ENCODE data around the gene ABLIM2. TPM values are rescaled to one million over a fixed set of nuclear protein-coding genes. Genes with fewer than 3 reads are reported as not detected.

Gene ABLIM2
- total and polyA plus RNA-seq, 2 donors (not counting 1 experiment from before 2014, with no cell fraction given): 3.3 to 79.0 TPM

DNA sequence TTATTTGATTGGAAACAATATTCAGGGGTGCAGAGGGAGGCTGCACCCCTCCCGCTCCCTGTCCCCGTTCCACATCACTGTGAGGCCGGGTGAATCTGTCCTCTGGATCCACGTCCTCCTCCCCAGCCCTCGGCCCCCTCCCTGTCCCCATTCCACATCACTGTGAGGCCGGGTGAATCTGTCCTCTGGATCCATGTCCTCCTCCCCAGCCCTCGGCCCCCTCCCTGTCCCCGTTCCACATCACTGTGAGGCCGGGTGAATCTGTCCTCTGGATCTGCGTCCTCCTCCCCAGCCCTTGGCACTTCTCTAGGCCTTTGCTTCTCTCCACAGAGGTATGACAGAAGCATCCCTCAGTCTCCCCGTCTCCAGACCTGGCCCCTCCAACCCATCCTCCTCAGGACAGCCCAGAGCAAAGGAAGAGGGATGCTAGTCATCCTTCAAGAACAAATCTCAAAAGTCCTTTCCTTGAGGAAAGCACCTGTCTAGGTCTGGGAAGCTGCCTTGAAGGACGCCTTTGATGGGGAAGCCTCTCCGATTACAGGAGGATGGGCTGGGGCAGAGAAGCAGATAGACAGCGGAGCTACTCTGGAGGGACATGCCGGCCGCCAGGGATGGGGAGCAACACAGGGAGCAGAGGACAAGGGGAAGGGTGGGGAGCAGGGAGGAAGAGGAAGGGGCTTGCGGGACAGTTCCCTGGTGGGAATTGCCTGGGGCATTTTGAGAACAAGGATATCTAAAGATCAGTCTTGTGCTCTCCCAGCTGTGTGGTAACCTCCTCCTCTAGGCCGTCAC, 208.1 kb downstream of the ABLIM2 start:
- H3K27me3 ChIP-seq (replicated peaks in 1 of 4; ENCODE audit: control extremely low read depth in 1 of 4, control insufficient read depth in 3 of 4, insufficient read depth in 4 of 4, low read length in 3 of 4): no peaks in the 10 kb centered on the region
- ChIA-PET POLR2A (no interaction called here), CTCF (no interaction called here)
- peaks cover 0 to 14% (median 0%) of the 10 kb centered on the region in 3 donors for H3K9me3 ChIP-seq (ENCODE audit: control extremely low read depth in 1 of 3, control insufficient read depth in 2 of 3, insufficient read depth in 1 of 3, low read length in 2 of 3)
- TF ChIP-seq CTCF (IDR thresholded peaks at IDR 0.05) (no peak), EZH2 (IDR thresholded peaks at IDR 0.05; ENCODE audit: borderline replicate concordance, insufficient read depth, low read depth, low read length, poor library complexity, severe bottlenecking) (no peak)
- no peaks in the 10 kb centered on the region for H3K79me2 ChIP-seq (ENCODE audit: control insufficient read depth, insufficient read depth, low read length)
- Mint-ChIP-seq H3K27me3 (peaks cover 25% of the 10 kb centered on the region), H3K9me3 (ENCODE audit: insufficient read depth) (no peaks in the 10 kb centered on the region), H3K4me1 (no peaks in the 10 kb centered on the region), H3K4me3 (no peak overlapping the region), H3K27ac (no peak overlapping the region)
- H3K36me3 ChIP-seq (replicated peaks in 1 of 2; ENCODE audit: control extremely low read depth in 1 of 2, control insufficient read depth in 1 of 2, extremely low read depth in 1 of 2, insufficient read depth in 2 of 2, low read length in 1 of 2): no peaks in the 10 kb centered on the region
- H3K9ac ChIP-seq (ENCODE audit: low read length): no peak overlapping the region
- H3K4me2 ChIP-seq (replicated peaks; ENCODE audit: low read depth, low read length, poor library complexity, severe bottlenecking): no peak overlapping the region
- H3K27ac ChIP-seq (ENCODE audit: low read length in 2 of 2): no peak overlapping the region
- H3K4me3 ChIP-seq (ENCODE audit: control extremely low read depth in 1 of 5, extremely low read depth in 1 of 5, insufficient read depth in 1 of 5, low read depth in 2 of 5, low read length in 4 of 5): no peak overlapping the region
- no peak for DNase-seq
- H4K20me1 ChIP-seq (ENCODE audit: control insufficient read depth, insufficient read depth, low read length, poor library complexity, severe bottlenecking): no peaks in the 10 kb centered on the region
- 89% methylated on average over 17 of the region's 18 CpGs for WGBS (ENCODE audit: insufficient coverage)
- H3K4me1 ChIP-seq (ENCODE audit: control insufficient read depth in 2 of 2, insufficient read depth in 2 of 2, low read length in 2 of 2): no peaks in the 10 kb centered on the region
- no peak for ATAC-seq (ENCODE audit: low read depth)
- H2AFZ ChIP-seq (ENCODE audit: insufficient read depth, low read depth, low read length, poor library complexity, severe bottlenecking): no peak overlapping the region
- intact Hi-C loops (cut with micrococcal nuclease): no loop called here

- no peaks in the 10 kb centered on the region for H3K79me2 ChIP-seq (ENCODE audit: control insufficient read depth, insufficient read depth, low read length)
- H3K4me3 ChIP-seq (ENCODE audit: control extremely low read depth in 1 of 5, extremely low read depth in 1 of 5, insufficient read depth in 1 of 5, low read depth in 2 of 5, low read length in 4 of 5): no peak overlapping the region
- no peaks in the 10 kb centered on the region for H3K4me1 ChIP-seq (ENCODE audit: control insufficient read depth in 2 of 2, insufficient read depth in 2 of 2, low read length in 2 of 2)
- Mint-ChIP-seq H3K4me3 (no peak overlapping the region), H3K9me3 (ENCODE audit: insufficient read depth) (no peaks in the 10 kb centered on the region), H3K27ac (no peak overlapping the region), H3K4me1 (no peaks in the 10 kb centered on the region), H3K27me3 (peaks cover 26% of the 10 kb centered on the region)
- H3K9me3 ChIP-seq (ENCODE audit: control extremely low read depth in 1 of 3, control insufficient read depth in 2 of 3, insufficient read depth in 1 of 3, low read length in 2 of 3): peaks cover 0 to 13% (median 0%) of the 10 kb centered on the region in 3 donors
- no peaks in the 10 kb centered on the region for H3K36me3 ChIP-seq (replicated peaks in 1 of 2; ENCODE audit: control extremely low read depth in 1 of 2, control insufficient read depth in 1 of 2, extremely low read depth in 1 of 2, insufficient read depth in 2 of 2, low read length in 1 of 2)
- intact Hi-C loops (cut with micrococcal nuclease): no loop called here
- no peak overlapping the region for H2AFZ ChIP-seq (ENCODE audit: insufficient read depth, low read depth, low read length, poor library complexity, severe bottlenecking)
- TF ChIP-seq CTCF (IDR thresholded peaks at IDR 0.05): no peak
- no peak for TF ChIP-seq EZH2 (IDR thresholded peaks at IDR 0.05; ENCODE audit: borderline replicate concordance, insufficient read depth, low read depth, low read length, poor library complexity, severe bottlenecking)
- no peak overlapping the region for H3K4me2 ChIP-seq (replicated peaks; ENCODE audit: low read depth, low read length, poor library complexity, severe bottlenecking)
- H3K27ac ChIP-seq (ENCODE audit: low read length in 2 of 2): no peak overlapping the region
- CTCF ChIA-PET: no interaction called here
- DNase-seq: no peak
- no peak overlapping the region for H3K9ac ChIP-seq (ENCODE audit: low read length)
- WGBS (ENCODE audit: insufficient coverage): 74% methylated on average over 4 of the region's 4 CpGs
- no peak for ATAC-seq (ENCODE audit: low read depth)
- no peaks in the 10 kb centered on the region for H4K20me1 ChIP-seq (ENCODE audit: control insufficient read depth, insufficient read depth, low read length, poor library complexity, severe bottlenecking)
- POLR2A ChIA-PET: no interaction called here
- H3K27me3 ChIP-seq (replicated peaks in 1 of 4; ENCODE audit: control extremely low read depth in 1 of 4, control insufficient read depth in 3 of 4, insufficient read depth in 4 of 4, low read length in 3 of 4): no peaks in the 10 kb centered on the region
Measured at GRCh38 chr4:7949759-7950158, 208.9 kb downstream of the ABLIM2 start.
